MCF 10A (cell line): ENCODE measurements around the gene ETV7. TPM values are rescaled to one million over a fixed set of nuclear protein-coding genes. Genes with fewer than 3 reads are reported as not detected.

Source experiments
- BruUV-seq: library from RNA; stranded (reverse); fragments of 400-500 nt; replicated peaks from 2 replicates; lab custom pipeline; 2021; lab: Mats Ljungman, UMichigan
- CTCF ChIA-PET: fragments of 300-600 bp; sonication (Branson Sonifier 250); formaldehyde crosslinking; extraction: SDS; loops from one replicate; lab custom pipeline; 2021; ENCODE audit warnings: antibody characterized with exemption, inconsistent platforms; lab: Yijun Ruan, JAX
- POLR2A ChIA-PET: fragments of 300-600, 350-650 bp; sonication (Branson Sonifier 250); formaldehyde crosslinking; extraction: SDS; loops from one replicate; lab custom pipeline; 2020; ENCODE audit warnings: antibody characterized with exemption, inconsistent platforms; lab: Yijun Ruan, JAX
- DNase-seq: peaks from one replicate; pipeline ENCODE4 v3.0.0-alpha.2; 2018; ENCODE audit not compliant: unreplicated experiment
- H3K27ac Mint-ChIP-seq: one replicate; pipeline ENCODE4 v1.8.0; 2022; ENCODE audit warnings: mild to moderate bottlenecking, low read depth, mixed read lengths; ENCODE audit not compliant: unreplicated experiment
- H3K27me3 Mint-ChIP-seq: one replicate; pipeline ENCODE4 v1.8.0; 2022; ENCODE audit warnings: mixed read lengths; ENCODE audit not compliant: insufficient read depth, unreplicated experiment
- H3K36me3 Mint-ChIP-seq: one replicate; pipeline ENCODE4 v1.8.0; 2022; ENCODE audit warnings: mild to moderate bottlenecking, moderate library complexity, mixed read lengths; ENCODE audit not compliant: insufficient read depth, unreplicated experiment
- H3K4me1 Mint-ChIP-seq: one replicate; pipeline ENCODE4 v1.8.0; 2022; ENCODE audit warnings: mixed read lengths; ENCODE audit not compliant: insufficient read depth, unreplicated experiment
- H3K4me3 Mint-ChIP-seq: one replicate; pipeline ENCODE4 v1.8.0; 2022; ENCODE audit warnings: mild to moderate bottlenecking, moderate library complexity, mixed read lengths; ENCODE audit not compliant: unreplicated experiment
- H3K9me3 Mint-ChIP-seq: one replicate; pipeline ENCODE4 v1.8.0; 2022; ENCODE audit warnings: mixed read lengths; ENCODE audit not compliant: unreplicated experiment
- CTCF ChIP-seq: fragments of 200-600 bp; IDR thresholded peaks from one replicate; pipeline ENCODE4 v1.8.0; 2022; ENCODE audit warnings: antibody characterized with exemption, mild to moderate bottlenecking; ENCODE audit not compliant: unreplicated experiment
- intact Hi-C: fragments of 100-400 bp; cut with micrococcal nuclease; formaldehyde crosslinking; loops from 2 replicates; pipeline ENCODE4 v1.14.1; 2022
- total RNA-seq: library from RNA; stranded (reverse); gene quantifications from 2 replicates; pipeline ENCODE4 v1.2.3, GENCODE V29; 2022

Gene ETV7
- total RNA-seq, 1 experiment from 2014 or later: 0.47 TPM

DNA sequence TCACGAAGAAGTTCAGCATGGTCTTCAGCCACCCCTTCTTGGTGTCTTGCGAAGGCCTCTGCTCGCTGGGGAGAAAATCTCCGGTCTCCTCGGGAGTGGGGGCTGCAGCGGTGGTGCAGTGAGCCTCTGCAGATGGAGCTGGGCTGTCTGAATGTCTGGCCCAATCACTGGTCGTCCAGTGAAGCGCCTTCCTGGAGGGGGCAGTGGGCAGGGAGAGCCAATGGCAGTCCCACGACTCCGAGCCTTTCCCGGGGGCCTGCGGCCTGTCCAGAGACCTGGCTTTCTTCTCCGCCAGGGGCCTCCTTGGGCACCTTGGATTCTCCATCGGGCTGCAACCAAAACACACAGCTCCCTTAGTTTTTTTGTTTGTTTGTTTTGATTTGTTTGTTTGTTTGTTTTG lies 57.1 kb downstream of the ETV7 start:
- Mint-ChIP-seq H3K27ac (no peak overlapping the region), H3K36me3 (peaks cover 4% of the 10 kb centered on the region), H3K4me1 (no peaks in the 10 kb centered on the region), H3K9me3 (no peaks in the 10 kb centered on the region), H3K4me3 (no peak overlapping the region), H3K27me3 (peaks cover 75% of the 10 kb centered on the region)
- no peak for TF ChIP-seq CTCF
- BruUV-seq: no TSS peak
- ChIA-PET CTCF (interaction anchor here (1.7 kb wide), 1 partner anchor 10 kb away, joined by 6 read pairs; no protein-coding TSS in a partner anchor), POLR2A (no interaction called here)
- no peak for DNase-seq
- intact Hi-C loops: no loop called here

DNA sequence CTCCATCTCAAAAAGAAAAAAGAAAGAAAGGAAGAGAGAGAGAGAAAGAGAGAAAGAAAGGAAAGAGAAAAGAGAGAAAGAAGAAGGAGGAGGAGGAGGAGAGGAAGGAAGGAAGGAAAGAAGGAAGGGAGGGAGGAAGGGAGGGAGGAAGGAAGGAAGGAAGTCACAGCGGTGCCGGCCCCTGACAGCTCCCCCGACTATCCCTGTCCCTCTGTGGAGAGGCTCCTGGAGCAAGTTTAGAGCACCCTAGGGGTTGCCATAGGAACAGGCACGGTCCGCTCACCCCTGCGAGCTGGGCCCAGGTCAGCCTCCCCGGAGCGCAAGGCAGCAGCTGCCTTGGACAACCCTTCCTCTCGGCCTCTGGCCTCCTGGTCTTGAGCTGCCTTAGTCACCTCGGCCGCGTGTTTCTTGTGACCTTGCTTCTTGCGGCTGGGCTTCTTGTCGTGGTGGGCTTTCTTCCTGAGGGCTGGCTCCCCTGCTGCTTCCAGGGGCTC lies 57.6 kb downstream of the ETV7 start:
- POLR2A ChIA-PET: interaction anchor here (1.0 kb wide), 1 partner anchor 12 kb away, joined by 3 read pairs; no protein-coding TSS in a partner anchor
- Mint-ChIP-seq H3K36me3 (peaks cover 4% of the 10 kb centered on the region), H3K9me3 (no peaks in the 10 kb centered on the region), H3K4me3 (no peak overlapping the region), H3K27ac (no peak overlapping the region), H3K4me1 (no peaks in the 10 kb centered on the region), H3K27me3 (peaks cover 70% of the 10 kb centered on the region)
- no peak for DNase-seq
- intact Hi-C loops: no loop called here
- CTCF ChIA-PET: interaction anchor here (0.6 to 0.8 kb wide), 2 partner anchors 12 to 59 kb away, joined by 4 read pairs; no protein-coding TSS in a partner anchor
- no TSS peak for BruUV-seq
- no peak for TF ChIP-seq CTCF

GRCh38 chr6:36328600-36328999 lies 58.9 kb downstream of the ETV7 start:
- ChIA-PET POLR2A (interaction anchor here (0.5 kb wide), 1 partner anchor 79 kb away, joined by 3 read pairs; no protein-coding TSS in a partner anchor), CTCF (interaction anchor here (0.6 to 2.3 kb wide), 2 partner anchors 13 to 300 kb away, joined by 3 to 7 read pairs; no protein-coding TSS in a partner anchor)
- H3K4me3 Mint-ChIP-seq: no peak overlapping the region
- H3K36me3 Mint-ChIP-seq: peaks cover 4% of the 10 kb centered on the region
- intact Hi-C loops: no loop called here
- H3K9me3 Mint-ChIP-seq: no peaks in the 10 kb centered on the region
- TF ChIP-seq CTCF: no peak
- H3K27me3 Mint-ChIP-seq: peaks cover 58% of the 10 kb centered on the region
- H3K4me1 Mint-ChIP-seq: no peaks in the 10 kb centered on the region
- no peak for DNase-seq
- no peak overlapping the region for H3K27ac Mint-ChIP-seq
- BruUV-seq: no TSS peak

DNA sequence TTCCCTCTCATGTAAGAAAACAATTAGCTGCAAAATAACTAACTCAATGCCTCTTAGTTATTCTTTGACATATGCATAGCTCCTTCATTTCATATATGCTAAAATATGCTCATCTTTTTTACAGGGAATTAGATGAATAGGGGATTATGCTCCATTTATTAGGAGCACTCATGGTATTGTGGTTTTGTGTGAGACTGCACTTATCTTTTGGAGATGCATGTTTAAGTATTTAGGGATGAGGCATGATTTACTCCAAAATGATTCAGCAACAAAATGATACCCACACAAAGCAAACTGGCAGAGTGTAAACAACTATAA lies 59.6 kb downstream of the ETV7 start:
- no TSS peak for BruUV-seq
- Mint-ChIP-seq H3K4me3 (no peak overlapping the region), H3K9me3 (no peaks in the 10 kb centered on the region), H3K4me1 (no peaks in the 10 kb centered on the region), H3K27me3 (peaks cover 51% of the 10 kb centered on the region), H3K27ac (no peak overlapping the region), H3K36me3 (peaks cover 4% of the 10 kb centered on the region)
- intact Hi-C loops: no loop called here
- CTCF ChIA-PET: interaction anchor here (0.6 to 2.3 kb wide), 2 partner anchors 14 to 299 kb away, joined by 3 to 7 read pairs; no protein-coding TSS in a partner anchor
- no peak for DNase-seq
- POLR2A ChIA-PET: interaction anchor here (0.7 kb wide), 1 partner anchor 35 kb away, joined by 3 read pairs; no protein-coding TSS in a partner anchor
- TF ChIP-seq CTCF: no peak
